Fibroblast of pulmonary artery (primary cell): ENCODE measurements around the gene ZNF593OS.

Experiments
- DNase-seq: peaks from one replicate; pipeline ENCODE4 v3.0.0-alpha.2; 2010; ENCODE audit warnings: low read depth
- H3K4me3 ChIP-seq: replicated peaks from 2 replicates; pipeline ENCODE4 v1.5.1; 2011; ENCODE audit warnings: low read depth, mild to moderate bottlenecking, control low read depth, low read length, moderate library complexity
- TF ChIP-seq, protein P1 (sequence below): IDR thresholded peaks from 2 replicates; pipeline ENCODE4 v1.5.1; 2011; ENCODE audit warnings: mild to moderate bottlenecking, control low read depth, low read length, inconsistent platforms; ENCODE audit errors: missing control alignments

ZNF593OS gene

DNA sequence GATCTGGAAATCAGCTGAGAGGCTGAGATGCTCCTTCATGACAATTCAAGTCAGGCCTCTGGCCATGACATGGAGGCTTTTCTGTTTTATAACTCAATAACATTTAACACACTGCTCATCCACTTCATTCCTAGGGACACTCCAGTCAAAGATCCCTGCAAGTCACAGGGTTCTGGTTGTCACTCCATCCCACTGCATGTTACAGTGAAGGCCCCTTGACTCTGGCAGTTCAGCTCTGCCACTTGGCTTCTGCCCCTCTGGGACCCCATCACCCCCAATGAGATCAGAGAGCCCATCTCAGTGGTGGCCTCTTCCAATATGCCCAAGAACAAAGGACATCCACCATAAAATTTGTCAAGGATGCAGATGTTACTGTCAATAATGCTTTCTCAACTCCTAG lies 22.7 kb downstream of the ZNF593OS start:
- no peak overlapping the region for H3K4me3 ChIP-seq
- TF ChIP-seq, protein P1, sequence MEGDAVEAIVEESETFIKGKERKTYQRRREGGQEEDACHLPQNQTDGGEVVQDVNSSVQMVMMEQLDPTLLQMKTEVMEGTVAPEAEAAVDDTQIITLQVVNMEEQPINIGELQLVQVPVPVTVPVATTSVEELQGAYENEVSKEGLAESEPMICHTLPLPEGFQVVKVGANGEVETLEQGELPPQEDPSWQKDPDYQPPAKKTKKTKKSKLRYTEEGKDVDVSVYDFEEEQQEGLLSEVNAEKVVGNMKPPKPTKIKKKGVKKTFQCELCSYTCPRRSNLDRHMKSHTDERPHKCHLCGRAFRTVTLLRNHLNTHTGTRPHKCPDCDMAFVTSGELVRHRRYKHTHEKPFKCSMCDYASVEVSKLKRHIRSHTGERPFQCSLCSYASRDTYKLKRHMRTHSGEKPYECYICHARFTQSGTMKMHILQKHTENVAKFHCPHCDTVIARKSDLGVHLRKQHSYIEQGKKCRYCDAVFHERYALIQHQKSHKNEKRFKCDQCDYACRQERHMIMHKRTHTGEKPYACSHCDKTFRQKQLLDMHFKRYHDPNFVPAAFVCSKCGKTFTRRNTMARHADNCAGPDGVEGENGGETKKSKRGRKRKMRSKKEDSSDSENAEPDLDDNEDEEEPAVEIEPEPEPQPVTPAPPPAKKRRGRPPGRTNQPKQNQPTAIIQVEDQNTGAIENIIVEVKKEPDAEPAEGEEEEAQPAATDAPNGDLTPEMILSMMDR = no peak

DNA sequence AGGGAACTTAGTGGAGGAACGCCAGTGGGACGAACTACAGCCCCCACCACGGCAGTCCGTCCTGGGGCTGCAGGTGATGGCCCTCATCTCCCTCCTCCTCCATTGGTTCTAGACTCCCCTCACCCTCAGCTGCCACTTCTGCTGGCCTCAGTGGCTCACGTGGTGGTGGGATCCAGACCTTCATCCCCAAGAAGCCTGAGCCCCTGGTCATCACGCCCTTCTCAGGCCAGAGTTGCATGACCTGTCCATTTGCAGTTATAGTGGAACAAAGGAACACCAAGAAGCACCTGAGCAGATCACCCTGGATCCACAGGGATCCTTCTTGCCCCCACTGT lies 25.7 kb downstream of the ZNF593OS start:
- no peak overlapping the region for H3K4me3 ChIP-seq
- DNase-seq = no peak
- TF ChIP-seq, protein P1 = no peak

More for the DNA sequence above, 22.7 kb downstream of the ZNF593OS start:
- no peak for DNase-seq

DNA sequence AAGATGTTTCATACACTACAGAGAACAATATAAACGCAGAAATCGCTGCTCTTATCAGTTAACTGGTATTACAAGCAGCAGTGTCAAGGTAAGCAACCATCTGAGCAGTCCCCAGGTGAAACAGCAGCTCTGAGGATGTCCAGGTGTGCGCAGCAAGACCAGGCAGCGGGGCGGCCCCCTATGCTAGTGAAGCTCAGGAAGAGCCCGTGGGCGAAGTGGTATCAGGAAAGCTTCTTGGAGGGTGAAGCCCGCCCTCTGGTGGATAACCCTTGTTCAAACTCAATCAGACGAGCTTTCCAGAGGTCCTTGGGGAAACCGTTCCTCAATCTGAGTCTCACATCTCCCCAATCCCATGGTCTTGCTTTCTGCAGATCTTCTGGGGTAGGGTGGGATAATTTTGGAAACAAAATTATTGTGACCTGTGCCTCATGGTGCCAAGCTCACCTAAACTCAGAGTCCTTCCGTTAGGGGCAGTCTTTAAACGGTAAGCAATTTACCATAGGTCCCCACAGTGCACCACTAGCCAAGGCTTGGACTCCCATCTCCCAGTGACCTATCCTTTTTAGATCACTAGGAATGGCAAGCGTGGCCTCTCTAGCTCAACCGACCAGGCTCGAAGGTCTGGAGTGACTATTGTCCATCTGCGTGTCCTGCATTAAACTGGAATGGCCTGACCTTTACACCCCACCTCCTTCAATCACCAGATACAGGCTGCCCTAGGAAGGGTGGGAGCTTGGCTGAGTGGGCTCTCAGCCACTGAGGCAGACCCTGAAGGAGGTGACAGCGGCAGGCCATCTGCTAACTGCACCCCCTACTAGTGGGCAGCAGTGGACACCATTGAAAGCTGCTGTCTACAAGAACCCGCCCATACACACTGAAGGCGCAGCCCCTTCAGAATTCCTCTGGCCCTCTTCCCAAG lies 26.3 kb downstream of the ZNF593OS start:
- peak; percentile 87 for DNase-seq
- TF ChIP-seq, protein P1 = peak; percentile 76
- no peak overlapping the region for H3K4me3 ChIP-seq

DNA sequence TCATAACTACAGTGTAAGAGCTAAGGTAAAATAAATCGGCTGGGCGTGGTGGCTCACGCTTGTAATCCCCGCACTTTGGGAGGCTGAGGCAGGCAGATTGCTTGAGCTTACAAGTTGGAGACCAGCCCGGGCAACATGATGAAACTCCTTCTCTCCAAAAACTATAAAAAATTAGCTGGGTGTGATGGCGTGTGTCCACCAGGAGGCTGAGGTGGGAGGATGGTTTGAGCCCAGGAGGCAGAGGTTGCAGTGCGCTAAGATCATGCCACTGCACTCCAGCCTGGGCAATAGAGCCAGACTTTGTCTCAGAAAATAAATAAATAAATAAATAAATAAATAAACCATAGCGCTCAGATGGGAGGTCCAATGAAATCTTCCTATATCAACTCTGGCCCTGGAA lies 29.5 kb downstream of the ZNF593OS start:
- no peak overlapping the region for H3K4me3 ChIP-seq
- TF ChIP-seq, protein P1 = no peak
- no peak for DNase-seq

DNA sequence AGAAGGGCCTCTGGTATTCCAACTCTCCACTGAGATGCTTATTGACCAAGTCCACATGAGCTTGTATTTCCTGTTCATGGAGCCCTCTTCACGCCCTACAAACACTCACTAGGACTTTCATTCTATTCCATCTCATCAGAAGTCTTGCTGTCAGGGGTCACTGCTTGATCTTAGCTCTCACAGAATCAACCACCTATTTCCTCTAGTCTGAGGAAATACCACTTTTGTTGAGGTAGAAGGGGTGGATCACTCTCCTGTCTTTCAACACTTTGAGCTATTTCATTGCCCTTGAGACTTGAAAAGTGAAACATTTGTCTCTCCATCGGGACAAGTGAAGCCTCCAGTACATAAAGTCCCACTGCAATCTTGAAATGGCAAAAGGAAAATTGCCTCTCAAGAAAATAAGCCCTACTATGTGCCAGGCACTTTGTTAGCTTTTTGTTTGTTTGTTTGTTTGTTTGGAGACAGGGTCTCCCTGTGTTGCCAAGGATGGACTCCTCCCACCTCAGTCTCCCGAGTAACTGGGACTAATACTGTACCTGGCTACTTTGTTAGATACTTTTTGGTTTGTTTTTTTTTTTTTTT lies 32.6 kb downstream of the ZNF593OS start:
- TF ChIP-seq, protein P1 = no peak
- no peak for DNase-seq
- no peak overlapping the region for H3K4me3 ChIP-seq

DNA sequence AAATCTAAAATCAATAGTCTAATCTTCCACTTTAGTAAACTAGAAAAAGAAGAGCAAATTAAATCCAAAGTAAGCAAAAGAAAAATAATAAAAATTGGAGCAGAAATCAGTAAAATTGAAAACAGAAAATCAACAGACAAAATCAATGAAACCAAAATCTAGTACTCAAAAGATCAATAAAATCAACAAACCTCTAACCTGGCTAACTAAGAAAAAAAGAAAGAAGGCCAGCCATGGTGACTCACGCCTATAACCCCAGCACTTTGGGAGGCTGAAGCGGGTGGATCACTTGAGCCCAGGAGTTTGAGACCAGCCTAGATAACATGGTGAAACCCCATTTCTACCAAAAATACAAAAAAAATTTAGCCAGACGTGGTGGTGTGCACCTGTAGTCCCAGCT lies 37.2 kb downstream of the ZNF593OS start:
- TF ChIP-seq, protein P1 = no peak
- no peak for DNase-seq
- H3K4me3 ChIP-seq = no peak overlapping the region

DNA sequence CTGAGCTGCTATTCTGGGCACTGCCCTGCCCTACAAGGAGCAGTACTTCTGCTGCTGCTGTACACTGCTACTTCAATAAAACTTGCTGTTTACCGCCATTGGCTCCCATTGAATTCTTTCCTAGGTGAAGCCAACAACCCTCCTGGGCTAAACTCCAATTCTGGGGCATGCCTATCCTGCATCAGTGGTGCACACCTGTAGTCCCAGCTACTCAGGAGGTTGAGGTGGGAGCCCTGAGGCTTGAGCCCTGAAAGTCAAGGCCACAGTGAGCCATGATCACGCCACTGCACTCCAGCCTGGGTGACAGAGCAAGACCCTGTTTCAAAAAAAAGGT lies 38.8 kb downstream of the ZNF593OS start:
- TF ChIP-seq, protein P1 = no peak
- DNase-seq = no peak
- no peak overlapping the region for H3K4me3 ChIP-seq
